Fibroblast of villous mesenchyme (primary cell): ENCODE results near the gene C17orf113. TPM values are rescaled to one million over a fixed set of nuclear protein-coding genes. Genes with fewer than 3 reads are reported as not detected.

Source experiments
- DNase-seq: peaks from one replicate; pipeline ENCODE4 v3.0.0-alpha.2; 2010; ENCODE audit warnings: low read depth
- H3K4me3 ChIP-seq: 2 replicates; pipeline ENCODE4 v1.5.1; 2011; ENCODE audit warnings: low read depth, mild to moderate bottlenecking, low read length
- CTCF ChIP-seq: IDR thresholded peaks from 2 replicates; pipeline ENCODE4 v1.5.1; 2012; ENCODE audit warnings: low read depth, mild to moderate bottlenecking, low read length; ENCODE audit not compliant: insufficient read depth
- total RNA-seq: library from RNA; depleted of rRNA; stranded (reverse); fragments of >200 nt; gene quantifications from 2 replicates; pipeline ENCODE4 v1.2.3, GENCODE V29; 2012

Gene C17orf113
- total RNA-seq, 1 donor = under 0.01 TPM

- TF ChIP-seq CTCF = no peak
- DNase-seq = peak; percentile 52
- H3K4me3 ChIP-seq = no peak overlapping the region
Observed at GRCh38 chr17:42002792-42003301, 47.6 kb downstream of the C17orf113 start.

- TF ChIP-seq CTCF = no peak
- no peak for DNase-seq
- no peak overlapping the region for H3K4me3 ChIP-seq
Observed at GRCh38 chr17:42002175-42002791, 48.1 kb downstream of the C17orf113 start.

GRCh38 chr17:42001729-42002128, 48.7 kb downstream of the C17orf113 start:
- no peak for DNase-seq
- H3K4me3 ChIP-seq = no peak overlapping the region
- TF ChIP-seq CTCF = no peak

GRCh38 chr17:42000413-42001133, 49.8 kb downstream of the C17orf113 start:
- TF ChIP-seq CTCF = no peak
- no peak overlapping the region for H3K4me3 ChIP-seq
- DNase-seq = no peak

GRCh38 chr17:41998497-41998896, 51.9 kb downstream of the C17orf113 start:
- H3K4me3 ChIP-seq = no peak overlapping the region
- DNase-seq = no peak
- TF ChIP-seq CTCF = no peak

DNA sequence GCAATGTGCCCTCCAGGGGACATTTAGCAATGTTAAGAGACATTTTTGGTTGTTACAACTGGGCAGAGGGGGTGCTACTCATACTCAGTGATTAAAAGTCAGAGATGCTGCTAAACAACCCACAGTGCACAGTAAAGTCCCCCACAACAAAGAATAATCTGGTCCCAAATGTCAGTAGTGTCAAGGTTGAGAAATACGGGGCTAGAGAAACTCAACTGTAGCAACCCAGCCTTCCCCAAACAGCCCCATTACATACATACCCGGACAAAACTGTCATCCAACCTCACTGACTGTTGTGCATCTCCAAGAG, 53.6 kb downstream of the C17orf113 start:
- no peak overlapping the region for H3K4me3 ChIP-seq
- DNase-seq = no peak
- no peak for TF ChIP-seq CTCF

DNA sequence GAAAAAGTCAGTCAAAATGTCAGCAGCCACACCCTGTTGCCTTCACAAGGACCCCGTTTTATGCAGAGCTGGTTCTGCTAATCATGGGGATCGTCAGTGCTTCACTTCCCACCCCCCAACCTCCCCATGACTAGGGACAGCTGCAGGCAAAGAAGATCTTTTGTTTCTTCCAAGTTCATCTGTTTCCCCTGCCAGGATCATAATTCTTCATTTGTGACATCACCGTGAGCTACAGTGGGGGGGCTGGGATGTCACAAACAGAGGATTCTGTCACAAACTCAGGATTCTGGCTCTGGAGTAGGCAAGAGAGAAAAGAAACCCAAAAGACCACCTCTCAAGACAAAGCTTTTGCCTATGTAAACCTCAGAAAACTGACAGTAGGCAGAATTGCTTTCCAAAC, 57.8 kb downstream of the C17orf113 start:
- DNase-seq = no peak
- TF ChIP-seq CTCF = no peak
- H3K4me3 ChIP-seq = no peak overlapping the region
